K562 treated with DMSO at 1 percent for 12 hours (cell line): ENCODE results near the gene SDF2L1. TPM values are rescaled to one million over a fixed set of nuclear protein-coding genes. Genes with fewer than 3 reads are reported as not detected.

Experiments used
- total RNA-seq: library from RNA; unstranded; fragments of 300-600 nt; gene quantifications from 2 replicates; pipeline ENCODE4 v1.2.3, GENCODE V29; 2022; ENCODE audit not compliant: insufficient read depth

Gene SDF2L1
- total RNA-seq = 565 and 845 TPM in 2 replicates

GRCh38 chr22:21641789-21642583 lies at the start of gene SDF2L1:
Gene SDF2L1, plus strand, starts transcription at chr22:21642302. Its CDS starts 35 bp downstream, at chr22:21642337.

DNA sequence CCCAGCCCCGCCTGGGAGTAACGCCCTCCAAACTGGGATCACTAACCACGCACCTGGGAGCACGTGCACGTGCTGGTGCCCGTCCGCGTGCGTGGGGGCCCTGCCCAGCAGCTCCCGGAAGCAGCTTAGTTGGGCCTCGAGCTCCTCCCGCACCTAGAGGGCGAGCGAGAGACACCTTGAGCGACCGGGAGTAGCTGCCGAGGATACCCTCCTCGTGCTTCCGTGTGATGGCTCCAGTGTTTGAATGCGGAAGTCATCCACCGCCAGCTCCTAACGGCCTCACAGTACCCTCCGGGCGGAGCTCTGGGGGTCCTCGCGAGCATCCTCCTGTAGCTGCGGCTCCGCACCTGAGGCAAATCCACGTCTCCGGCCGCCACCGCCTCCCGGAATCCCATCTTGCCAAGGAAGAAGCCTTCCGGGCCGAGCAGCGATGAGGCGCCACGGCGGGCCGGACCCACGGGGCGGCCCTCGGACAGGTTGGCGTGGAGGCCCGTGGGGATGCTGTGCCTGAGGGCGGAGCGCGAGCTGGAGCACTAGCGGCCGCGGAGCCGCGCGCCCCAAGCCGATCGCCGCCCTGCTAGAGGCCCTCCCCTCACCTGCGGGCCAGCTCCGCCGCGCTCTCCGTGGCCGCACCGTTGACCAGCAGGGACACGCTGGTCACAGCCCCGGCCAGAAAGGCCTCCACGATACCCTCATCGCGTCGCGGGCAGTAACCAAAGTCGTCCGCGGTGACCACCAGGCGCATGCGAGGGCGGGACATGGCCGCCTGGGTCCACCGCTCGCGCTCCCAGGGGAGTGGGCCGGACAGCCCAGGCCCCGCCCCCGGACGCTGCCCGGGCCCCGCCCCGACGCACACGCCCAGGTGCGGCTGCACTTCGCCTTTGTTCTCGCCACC lies 12.6 kb upstream of the SDF2L1 start, which contains the start of gene YDJC:
Gene YDJC (minus strand): TSS at position 768 of the 895 bp plus-strand sequence. CDS start 8 bp downstream, at position 760.

DNA sequence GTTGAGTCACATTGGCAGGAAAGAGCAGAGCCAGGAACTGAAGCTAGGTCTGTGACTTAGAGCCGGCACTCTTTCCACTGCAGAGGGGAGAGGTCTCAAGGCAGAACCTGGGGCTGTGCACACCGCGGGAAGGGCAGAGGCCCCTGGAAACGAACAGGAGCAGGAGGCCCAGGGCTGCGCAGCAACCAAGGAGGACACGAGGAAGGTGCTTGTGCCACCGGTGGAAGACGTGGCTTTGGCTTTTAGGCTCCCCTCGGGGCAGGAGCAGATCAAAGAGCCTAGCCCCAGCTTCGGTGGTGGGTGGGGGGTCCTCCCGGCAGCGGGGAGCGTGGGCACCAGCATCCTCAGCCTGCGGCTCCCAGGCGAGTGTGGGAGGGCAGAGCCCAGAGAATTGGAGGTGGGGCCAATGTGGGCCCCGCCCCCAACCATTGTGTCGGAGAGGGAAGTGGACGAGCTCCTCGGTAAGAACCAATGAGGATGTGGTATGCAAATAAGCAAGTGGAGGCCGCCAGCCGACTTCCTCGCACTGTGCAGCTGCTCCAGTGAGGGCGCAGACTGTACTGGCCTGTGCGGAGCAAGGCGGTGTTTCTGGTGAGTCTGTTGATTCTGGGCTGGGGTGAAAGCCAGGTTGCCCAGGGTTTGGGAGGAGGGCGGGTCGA lies 9.7 kb upstream of the SDF2L1 start, which contains the start of gene CCDC116:
Gene CCDC116 (plus strand): TSS at position 524 of the 659 bp plus-strand sequence. CDS start 422 bp downstream, outside the sequence.

Other genes starting within 250 kb of the SDF2L1 start
- gene HIC2, start 224.9 kb upstream of the SDF2L1 start, total RNA-seq = 18.0 and 57.1 TPM in 2 replicates
- 15.9 and 29.5 TPM in 2 replicates for gene TMEM191C, start 174.9 kb upstream of the SDF2L1 start, total RNA-seq
- gene RIMBP3C, start 90.8 kb upstream of the SDF2L1 start, total RNA-seq = 0.51 and 1.5 TPM in 2 replicates
- 180 and 273 TPM in 2 replicates for gene UBE2L3, start 74.6 kb upstream of the SDF2L1 start, total RNA-seq
- 357 and 458 TPM in 2 replicates for gene YDJC, start 12.3 kb upstream of the SDF2L1 start, total RNA-seq
- gene CCDC116, start 9.5 kb upstream of the SDF2L1 start, total RNA-seq = 1.6 and 4.2 TPM in 2 replicates
- gene PPIL2, start 23.7 kb downstream of the SDF2L1 start, total RNA-seq = 67.6 and 132 TPM in 2 replicates
- 3.4 and 8.8 TPM in 2 replicates for gene YPEL1, start 93.5 kb downstream of the SDF2L1 start, total RNA-seq
- 115 and 355 TPM in 2 replicates for gene MAPK1, start 225.3 kb downstream of the SDF2L1 start, total RNA-seq